BLaER1 (cell line): ENCODE results near the gene POMT2.
A peak's percentile ranks its signal among the peaks of the same experiment; 100 is the strongest.

Experiments
- H3K27ac ChIP-seq: shearing (Covaris generic); formaldehyde crosslinking; 2 replicates; pipeline ENCODE4 v1.8.1; 2022
- H3K27me3 ChIP-seq: shearing (Covaris generic); formaldehyde crosslinking; 2 replicates; pipeline ENCODE4 v1.8.1; 2022
- H3K36me3 ChIP-seq: shearing (Covaris generic); formaldehyde crosslinking; 2 replicates; pipeline ENCODE4 v1.8.1; 2022
- H3K4me1 ChIP-seq: shearing (Covaris generic); formaldehyde crosslinking; 2 replicates; pipeline ENCODE4 v1.8.1; 2022
- H3K4me2 ChIP-seq: shearing (Covaris generic); formaldehyde crosslinking; 2 replicates; pipeline ENCODE4 v1.8.1; 2022
- H3K4me3 ChIP-seq: shearing (Covaris generic); formaldehyde crosslinking; 2 replicates; pipeline ENCODE4 v1.8.1; 2022
- H3K9ac ChIP-seq: shearing (Covaris generic); formaldehyde crosslinking; 2 replicates; pipeline ENCODE4 v1.8.1; 2022
- H3K9me3 ChIP-seq: shearing (Covaris generic); formaldehyde crosslinking; 2 replicates; pipeline ENCODE4 v1.8.1; 2022
- H4K20me1 ChIP-seq: shearing (Covaris generic); formaldehyde crosslinking; 2 replicates; pipeline ENCODE4 v1.8.1; 2022
- Cebpa-rat ChIP-seq: shearing (Covaris generic); IDR thresholded peaks from 2 replicates; pipeline ENCODE4 v1.8.1; 2022

The POMT2 gene

DNA sequence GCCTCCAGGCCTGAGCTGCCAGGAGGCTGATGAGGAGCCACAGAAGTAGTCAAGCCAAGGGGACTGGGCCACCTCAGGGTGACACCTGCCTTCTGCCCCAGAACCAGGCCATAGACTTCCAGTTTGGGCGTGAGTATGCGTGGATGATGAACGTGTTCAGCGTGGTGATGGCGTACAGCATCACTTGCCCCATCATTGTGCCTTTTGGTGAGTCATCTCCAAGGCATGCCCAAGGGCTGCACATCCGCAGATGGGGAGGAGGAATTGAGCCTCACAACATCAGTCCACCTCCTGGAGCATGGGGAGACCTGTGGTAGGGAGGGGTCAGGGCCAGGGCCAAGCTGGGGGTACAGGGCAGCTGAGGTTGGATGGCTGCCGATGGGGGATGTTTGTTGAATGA, 72.0 kb downstream of the POMT2 start:
- Histone ChIP-seq H3K4me2 (no peak overlapping the region), H4K20me1 (no peaks in the 10 kb centered on the region), H3K9ac (no peak overlapping the region), H3K27ac (no peak overlapping the region), H3K4me1 (peaks cover 63% of the 10 kb centered on the region), H3K27me3 (no peaks in the 10 kb centered on the region), H3K4me3 (no peak overlapping the region), H3K9me3 (no peaks in the 10 kb centered on the region; the same call in 1 of the 2 replicates), H3K36me3 (peaks cover 81% of the 10 kb centered on the region)
- TF ChIP-seq Cebpa-rat = no peak

DNA sequence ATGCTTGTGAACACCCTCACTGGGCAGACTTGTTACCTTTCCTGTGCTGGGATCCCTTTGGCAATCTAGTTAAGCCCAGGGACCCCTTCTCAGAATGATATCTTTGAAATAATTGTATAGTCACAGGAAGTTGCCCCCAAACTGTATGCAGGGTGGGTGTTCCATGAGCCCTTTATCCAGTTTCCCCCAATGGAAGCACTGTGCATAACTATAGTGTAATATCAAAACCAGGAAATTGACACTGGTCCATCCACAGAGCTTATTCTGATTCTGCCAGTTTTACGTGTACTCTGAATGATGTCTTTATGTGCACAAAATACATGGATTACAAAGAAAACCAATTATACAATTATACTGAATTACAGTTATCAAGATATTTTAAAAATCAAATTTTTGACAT, 73.9 kb downstream of the POMT2 start:
- peaks cover 62% of the 10 kb centered on the region for H3K36me3 ChIP-seq
- no peak overlapping the region for H3K27ac ChIP-seq
- H3K4me1 ChIP-seq = peaks cover 63% of the 10 kb centered on the region
- H3K4me2 ChIP-seq = no peak overlapping the region
- H3K9me3 ChIP-seq = no peaks in the 10 kb centered on the region; the same call in 1 of the 2 replicates
- no peaks in the 10 kb centered on the region for H3K27me3 ChIP-seq
- H3K4me3 ChIP-seq = no peak overlapping the region
- no peak for TF ChIP-seq Cebpa-rat
- no peaks in the 10 kb centered on the region for H4K20me1 ChIP-seq
- H3K9ac ChIP-seq = no peak overlapping the region

DNA sequence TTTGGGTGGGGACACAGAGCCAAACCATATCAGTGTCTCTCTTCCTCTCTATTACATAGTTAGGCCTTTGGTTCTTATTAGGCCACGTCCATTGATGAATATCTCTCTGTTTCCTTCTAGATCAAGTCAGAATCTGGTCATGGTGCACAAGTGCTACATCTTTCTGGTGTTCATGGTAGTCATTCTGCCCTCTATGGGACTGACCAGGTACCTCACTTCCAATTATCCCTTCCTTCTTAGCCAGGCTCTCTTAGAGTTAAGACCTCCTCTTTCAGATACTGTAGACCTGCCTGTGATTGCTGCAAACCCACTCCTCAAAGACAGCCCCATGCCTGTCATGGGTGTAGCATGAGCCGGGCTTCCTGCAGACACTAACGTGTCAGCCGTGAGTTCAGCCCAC, 74.9 kb downstream of the POMT2 start:
- H3K4me3 ChIP-seq = no peak overlapping the region
- TF ChIP-seq Cebpa-rat = no peak
- no peak overlapping the region for H3K4me2 ChIP-seq
- H3K27me3 ChIP-seq = no peaks in the 10 kb centered on the region
- H3K27ac ChIP-seq = no peak overlapping the region
- no peak overlapping the region for H3K9ac ChIP-seq
- H3K9me3 ChIP-seq = no peaks in the 10 kb centered on the region; the same call in 1 of the 2 replicates
- H3K36me3 ChIP-seq = peaks cover 53% of the 10 kb centered on the region
- peaks cover 63% of the 10 kb centered on the region for H3K4me1 ChIP-seq
- no peaks in the 10 kb centered on the region for H4K20me1 ChIP-seq

DNA sequence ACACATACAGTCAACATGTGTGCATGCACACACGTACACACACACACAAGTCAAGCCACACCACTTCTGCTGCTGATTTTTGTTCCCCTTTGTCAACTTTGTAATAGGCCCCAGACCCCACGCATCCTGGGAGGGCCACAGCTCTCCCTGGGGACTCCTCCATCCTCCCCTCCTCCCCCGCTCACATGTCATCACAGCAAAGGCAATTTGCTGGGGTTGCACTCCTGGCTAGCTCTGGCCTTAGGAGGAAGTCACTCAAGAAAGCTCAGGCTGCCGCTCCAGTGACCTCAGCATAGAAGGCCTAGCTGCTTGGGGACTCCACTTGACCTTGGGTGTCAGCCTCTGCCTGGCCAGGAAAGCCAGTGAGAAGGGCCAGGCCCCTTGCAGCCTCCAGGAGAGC, 76.8 kb downstream of the POMT2 start:
- Histone ChIP-seq H3K4me2 (peak overlapping the region; percentile 88), H3K36me3 (peaks cover 39% of the 10 kb centered on the region), H3K27me3 (no peaks in the 10 kb centered on the region), H4K20me1 (no peaks in the 10 kb centered on the region), H3K9ac (peak overlapping the region; percentile 68), H3K27ac (peak overlapping the region; percentile 89), H3K4me3 (peak overlapping the region; percentile 36; the same call in 1 of the 2 replicates), H3K9me3 (no peaks in the 10 kb centered on the region; the same call in 1 of the 2 replicates), H3K4me1 (peaks cover 68% of the 10 kb centered on the region)
- TF ChIP-seq Cebpa-rat = no peak

DNA sequence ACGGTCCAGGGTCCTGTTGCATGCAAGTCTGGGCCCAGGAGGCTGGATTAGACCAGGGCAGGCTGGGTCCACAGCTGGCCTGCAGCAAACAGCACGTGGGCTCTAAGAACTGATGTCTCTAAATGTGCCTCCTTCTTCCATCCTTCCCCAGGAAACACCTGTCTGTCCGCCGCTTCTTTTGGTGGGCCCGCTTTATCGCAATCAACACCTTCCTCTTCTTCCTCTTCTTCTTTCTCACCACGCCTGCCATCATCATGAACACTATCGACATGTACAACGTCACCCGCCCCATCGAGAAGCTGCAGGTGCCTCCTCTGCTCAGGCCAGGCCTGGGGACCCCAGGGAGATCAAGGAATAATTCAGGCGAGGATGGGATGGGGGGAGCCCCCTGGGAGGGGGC, 77.9 kb downstream of the POMT2 start:
- Histone ChIP-seq H3K4me2 (peak overlapping the region; percentile 88), H3K27me3 (no peaks in the 10 kb centered on the region), H3K4me3 (peak overlapping the region; percentile 15; the same call in 1 of the 2 replicates), H3K9me3 (no peaks in the 10 kb centered on the region; the same call in 1 of the 2 replicates), H4K20me1 (no peaks in the 10 kb centered on the region), H3K4me1 (peaks cover 79% of the 10 kb centered on the region), H3K27ac (peak overlapping the region; percentile 89), H3K36me3 (peaks cover 28% of the 10 kb centered on the region), H3K9ac (peak overlapping the region; percentile 61; the same call in 1 of the 2 replicates)
- no peak for TF ChIP-seq Cebpa-rat

DNA sequence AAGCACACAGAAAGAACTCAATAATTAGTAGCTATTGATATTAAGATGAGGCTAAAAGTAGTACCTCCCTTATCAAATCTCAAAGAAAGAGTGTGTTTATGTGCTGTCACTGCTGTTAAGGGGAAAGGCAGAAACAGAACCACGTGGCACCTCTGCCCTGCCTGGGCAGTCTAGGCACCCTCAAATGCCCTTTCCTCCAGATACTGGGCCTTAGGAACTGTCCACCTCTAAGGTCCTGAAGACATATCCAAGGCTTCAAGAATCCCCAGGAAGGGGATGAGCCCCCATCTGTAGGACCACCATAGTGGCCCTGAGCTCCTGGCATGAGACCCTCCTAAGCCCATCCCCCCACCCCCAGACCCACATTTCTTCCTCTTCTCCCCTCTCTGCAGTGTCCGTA, 78.7 kb downstream of the POMT2 start:
- Histone ChIP-seq H3K9me3 (no peaks in the 10 kb centered on the region; the same call in 1 of the 2 replicates), H4K20me1 (no peaks in the 10 kb centered on the region), H3K4me2 (peak overlapping the region; percentile 88), H3K4me3 (no peak overlapping the region), H3K36me3 (peaks cover 20% of the 10 kb centered on the region), H3K27ac (peak overlapping the region; percentile 89), H3K9ac (peak overlapping the region; percentile 61), H3K4me1 (peaks cover 87% of the 10 kb centered on the region), H3K27me3 (no peaks in the 10 kb centered on the region)
- TF ChIP-seq Cebpa-rat = no peak

- peak overlapping the region; percentile 88 for H3K4me2 ChIP-seq
- peak overlapping the region; percentile 64 for H3K9ac ChIP-seq
- no peaks in the 10 kb centered on the region for H3K27me3 ChIP-seq
- H4K20me1 ChIP-seq = no peaks in the 10 kb centered on the region
- peak overlapping the region; percentile 89 for H3K27ac ChIP-seq
- no peak for TF ChIP-seq Cebpa-rat
- H3K4me1 ChIP-seq = peaks cover 91% of the 10 kb centered on the region
- H3K36me3 ChIP-seq = peaks cover 4% of the 10 kb centered on the region; the same call in 1 of the 2 replicates
- H3K4me3 ChIP-seq = peak overlapping the region; percentile 20; the same call in 1 of the 2 replicates
- H3K9me3 ChIP-seq = no peaks in the 10 kb centered on the region; the same call in 1 of the 2 replicates
These were observed 80.3 kb downstream of the POMT2 start for GRCh38 chr14:77240336-77240915.

GRCh38 chr14:77239412-77239811, 81.3 kb downstream of the POMT2 start:
- H3K4me2 ChIP-seq = peak overlapping the region; percentile 88
- H3K36me3 ChIP-seq = no peaks in the 10 kb centered on the region
- no peak for TF ChIP-seq Cebpa-rat
- H3K9me3 ChIP-seq = no peaks in the 10 kb centered on the region
- H4K20me1 ChIP-seq = no peaks in the 10 kb centered on the region
- peaks cover 81% of the 10 kb centered on the region for H3K4me1 ChIP-seq
- peak overlapping the region; percentile 64 for H3K9ac ChIP-seq
- H3K4me3 ChIP-seq = peak overlapping the region; percentile 20; the same call in 1 of the 2 replicates
- no peaks in the 10 kb centered on the region for H3K27me3 ChIP-seq
- peak overlapping the region; percentile 89 for H3K27ac ChIP-seq

- no peaks in the 10 kb centered on the region for H4K20me1 ChIP-seq
- H3K4me2 ChIP-seq = peak overlapping the region; percentile 88
- peak overlapping the region; percentile 64; the same call in 1 of the 2 replicates for H3K9ac ChIP-seq
- no peaks in the 10 kb centered on the region for H3K36me3 ChIP-seq
- H3K4me3 ChIP-seq = no peak overlapping the region
- no peaks in the 10 kb centered on the region for H3K9me3 ChIP-seq
- peaks cover 77% of the 10 kb centered on the region for H3K4me1 ChIP-seq
- no peak for TF ChIP-seq Cebpa-rat
- H3K27me3 ChIP-seq = no peaks in the 10 kb centered on the region
- peak overlapping the region; percentile 89 for H3K27ac ChIP-seq
These were observed 81.7 kb downstream of the POMT2 start for GRCh38 chr14:77238996-77239395.

GRCh38 chr14:77238356-77238755, 82.3 kb downstream of the POMT2 start:
- H3K4me3 ChIP-seq = no peak overlapping the region
- peak overlapping the region; percentile 64; the same call in 1 of the 2 replicates for H3K9ac ChIP-seq
- no peaks in the 10 kb centered on the region for H3K9me3 ChIP-seq
- peak overlapping the region; percentile 89 for H3K27ac ChIP-seq
- H4K20me1 ChIP-seq = no peaks in the 10 kb centered on the region
- no peak for TF ChIP-seq Cebpa-rat
- peaks cover 6% of the 10 kb centered on the region; the same call in 1 of the 2 replicates for H3K36me3 ChIP-seq
- peak overlapping the region; percentile 88 for H3K4me2 ChIP-seq
- H3K4me1 ChIP-seq = peaks cover 70% of the 10 kb centered on the region
- no peaks in the 10 kb centered on the region for H3K27me3 ChIP-seq
